Measurements from ENCODE around the gene DDIAS.
"Not testable (repeated sequence)": the region's sequence is repeated elsewhere in the genome, so short reads cannot be mapped to it uniquely, and the experiment has no call there.

The DDIAS gene

GRCh38 chr11:82922396-82923173, 21.0 kb downstream of the DDIAS start:
- not testable (repeated sequence) for DNase-seq (ENCODE audit: extremely low read depth in 1 of 2, low read depth in 1 of 2)

- DNase-seq (ENCODE audit: extremely low read depth in 1 of 2, low read depth in 1 of 2): no peak
Observed at GRCh38 chr11:82924522-82925224, 23.1 kb downstream of the DDIAS start.

GRCh38 chr11:82927264-82927880, 25.8 kb downstream of the DDIAS start:
- no peak for DNase-seq (ENCODE audit: extremely low read depth in 1 of 2, low read depth in 1 of 2)

DNA sequence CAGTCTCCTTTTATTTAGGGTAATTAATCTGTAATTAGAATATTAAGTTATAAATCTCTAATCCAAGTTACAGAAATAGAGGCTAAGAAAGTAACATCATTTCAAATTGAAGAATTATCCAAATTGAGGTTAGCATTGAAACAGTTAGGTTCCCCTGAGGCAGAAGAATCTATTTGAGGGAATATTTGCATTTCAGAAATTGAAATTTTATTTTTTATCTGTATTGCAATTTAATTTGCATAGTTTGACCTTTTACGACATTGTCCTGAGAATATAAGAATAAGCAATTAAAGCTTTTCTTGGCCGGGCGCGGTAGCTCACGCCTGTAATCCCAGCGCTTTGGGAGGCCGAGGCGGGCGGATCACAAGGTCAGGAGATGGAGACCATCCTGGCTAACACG, 27.6 kb downstream of the DDIAS start:
- DNase-seq (ENCODE audit: extremely low read depth in 1 of 2, low read depth in 1 of 2): no peak

DNA sequence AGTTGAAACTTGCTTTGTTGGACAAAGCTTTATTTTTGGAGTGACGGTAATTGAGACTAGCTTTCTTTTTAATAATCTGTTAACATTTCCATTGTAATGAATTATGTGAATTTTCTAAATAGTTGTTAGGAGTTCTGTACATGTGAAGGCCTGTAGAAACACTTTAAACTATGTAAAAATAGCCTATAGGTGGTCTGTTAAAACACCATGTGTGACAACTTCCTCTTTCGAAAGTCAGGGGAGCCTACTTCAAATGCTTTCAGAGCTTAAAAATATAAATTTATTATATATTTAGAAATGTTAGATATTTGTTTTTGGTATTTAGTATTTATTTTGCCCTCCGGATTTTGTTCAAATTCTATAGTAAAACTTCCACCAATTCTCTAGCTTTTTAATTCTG, 28.7 kb downstream of the DDIAS start:
- DNase-seq (ENCODE audit: extremely low read depth in 1 of 2, low read depth in 1 of 2): no peak

DNA sequence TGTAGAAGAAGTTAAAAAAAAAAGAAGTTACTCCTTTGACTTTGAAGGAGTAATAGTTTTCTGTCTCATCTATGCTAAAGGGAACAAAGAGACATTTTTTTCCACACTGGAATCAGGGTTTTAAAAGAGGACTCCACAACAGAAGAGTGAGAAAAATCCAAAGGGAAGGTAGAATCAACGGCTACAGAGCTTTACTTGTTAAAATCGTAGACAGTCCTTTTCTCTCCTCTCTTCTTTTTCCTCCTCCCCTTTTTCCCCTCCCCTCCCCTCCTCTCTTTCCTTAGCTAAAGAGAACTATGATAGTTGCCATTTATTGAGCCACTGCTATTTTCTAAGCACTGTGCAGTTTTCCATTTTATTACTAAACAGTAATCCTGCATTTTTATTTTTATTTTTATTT, 29.2 kb downstream of the DDIAS start:
- DNase-seq (ENCODE audit: extremely low read depth in 1 of 2, low read depth in 1 of 2): no peak

DNA sequence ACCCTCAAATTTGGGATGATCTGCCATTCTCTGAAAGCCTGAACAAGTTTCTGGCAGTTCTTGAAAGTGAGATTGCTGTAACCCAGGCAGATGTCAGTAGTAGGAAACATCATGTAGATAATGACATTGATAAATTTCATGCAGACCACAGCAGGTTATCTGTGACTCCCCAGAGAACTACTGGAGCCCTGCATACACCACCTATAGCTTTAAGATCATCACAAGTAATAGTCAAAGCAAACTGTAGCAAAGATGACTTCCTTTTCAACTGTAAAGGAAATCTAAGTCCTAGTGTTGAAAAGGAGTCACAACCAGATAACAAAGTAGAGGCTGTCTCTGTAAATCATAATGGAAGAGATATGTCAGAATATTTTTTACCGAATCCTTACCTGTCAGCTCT, 31.0 kb downstream of the DDIAS start:
- no peak for DNase-seq (ENCODE audit: extremely low read depth in 1 of 2, low read depth in 1 of 2)

DNA sequence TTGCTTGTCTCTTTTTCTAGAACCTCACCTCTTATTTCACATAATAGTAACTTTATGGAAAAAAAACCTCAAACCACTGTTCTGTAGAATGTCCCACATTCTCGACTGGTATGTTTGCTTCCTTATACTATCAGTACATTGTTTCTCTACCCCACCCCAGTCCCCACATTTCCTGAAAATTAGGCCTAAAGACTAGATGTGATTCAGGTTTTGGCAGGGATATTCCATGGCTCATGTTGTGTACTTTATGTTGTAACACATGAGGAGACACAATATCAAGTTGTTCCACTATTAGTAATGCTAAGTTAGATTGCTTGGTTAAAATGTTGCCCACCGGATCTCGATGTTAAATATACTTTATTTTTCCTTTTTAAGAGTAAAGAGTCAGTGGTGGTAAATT, 34.7 kb downstream of the DDIAS start:
- no peak for DNase-seq (ENCODE audit: extremely low read depth in 1 of 2, low read depth in 1 of 2)

DNA sequence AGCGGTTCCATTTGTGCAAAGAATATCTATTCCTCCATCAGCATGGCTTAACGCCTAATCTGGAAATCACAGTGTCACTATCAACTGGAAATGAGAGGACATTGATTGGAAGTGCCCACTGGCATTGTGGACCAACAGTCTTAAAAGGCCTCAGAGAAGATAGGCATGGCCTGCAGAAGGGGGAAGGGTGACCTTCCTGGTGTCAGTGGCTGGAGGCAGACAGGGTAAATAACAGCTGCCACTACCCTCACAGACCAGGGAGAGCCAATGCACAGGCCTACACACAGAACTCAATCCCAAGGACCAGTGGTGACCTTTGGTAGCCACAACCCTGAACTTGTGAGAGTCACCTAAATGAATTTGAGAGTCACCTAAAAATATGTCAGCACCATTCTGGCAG, 36.0 kb downstream of the DDIAS start:
- DNase-seq (ENCODE audit: extremely low read depth in 1 of 2, low read depth in 1 of 2): no peak

- DNase-seq (ENCODE audit: extremely low read depth in 1 of 2, low read depth in 1 of 2): no peak
Observed at GRCh38 chr11:82939456-82939855, 37.9 kb downstream of the DDIAS start.

- DNase-seq (ENCODE audit: extremely low read depth in 1 of 2, low read depth in 1 of 2): no peak
Observed at GRCh38 chr11:82942376-82942775, 40.8 kb downstream of the DDIAS start.

GRCh38 chr11:82943430-82943829, 41.9 kb downstream of the DDIAS start:
- DNase-seq (ENCODE audit: extremely low read depth in 1 of 2, low read depth in 1 of 2): not testable (repeated sequence)

GRCh38 chr11:82944198-82944597, 42.7 kb downstream of the DDIAS start:
- DNase-seq (ENCODE audit: extremely low read depth in 1 of 2, low read depth in 1 of 2): no peak

DNA sequence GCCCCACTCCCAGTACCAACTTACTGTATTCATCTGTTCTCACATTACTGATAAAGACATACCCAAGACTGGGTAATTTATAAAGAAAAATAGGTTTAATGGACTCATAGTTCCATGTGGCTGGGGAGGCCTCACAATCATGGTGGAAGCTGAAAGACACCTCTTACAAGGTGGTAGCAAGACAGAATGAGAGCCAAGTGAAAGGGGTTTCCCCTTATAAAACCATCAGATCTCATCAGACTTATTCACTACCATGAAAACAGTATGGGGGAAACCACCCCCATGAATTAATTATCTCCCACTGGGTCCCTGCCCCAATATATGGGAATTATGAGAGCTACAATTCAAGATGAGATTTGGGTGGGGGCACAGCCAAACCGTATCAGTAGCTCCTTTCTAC, 43.5 kb downstream of the DDIAS start:
- not testable (repeated sequence) for DNase-seq (ENCODE audit: extremely low read depth in 1 of 2, low read depth in 1 of 2)

GRCh38 chr11:82945682-82946081, 44.1 kb downstream of the DDIAS start:
- no peak for DNase-seq (ENCODE audit: extremely low read depth in 1 of 2, low read depth in 1 of 2)

GRCh38 chr11:82949352-82949751, 47.8 kb downstream of the DDIAS start:
- DNase-seq (ENCODE audit: extremely low read depth in 1 of 2, low read depth in 1 of 2): no peak

GRCh38 chr11:82950502-82950901, 49.0 kb downstream of the DDIAS start:
- not testable (repeated sequence) for DNase-seq (ENCODE audit: extremely low read depth in 1 of 2, low read depth in 1 of 2)

DNA sequence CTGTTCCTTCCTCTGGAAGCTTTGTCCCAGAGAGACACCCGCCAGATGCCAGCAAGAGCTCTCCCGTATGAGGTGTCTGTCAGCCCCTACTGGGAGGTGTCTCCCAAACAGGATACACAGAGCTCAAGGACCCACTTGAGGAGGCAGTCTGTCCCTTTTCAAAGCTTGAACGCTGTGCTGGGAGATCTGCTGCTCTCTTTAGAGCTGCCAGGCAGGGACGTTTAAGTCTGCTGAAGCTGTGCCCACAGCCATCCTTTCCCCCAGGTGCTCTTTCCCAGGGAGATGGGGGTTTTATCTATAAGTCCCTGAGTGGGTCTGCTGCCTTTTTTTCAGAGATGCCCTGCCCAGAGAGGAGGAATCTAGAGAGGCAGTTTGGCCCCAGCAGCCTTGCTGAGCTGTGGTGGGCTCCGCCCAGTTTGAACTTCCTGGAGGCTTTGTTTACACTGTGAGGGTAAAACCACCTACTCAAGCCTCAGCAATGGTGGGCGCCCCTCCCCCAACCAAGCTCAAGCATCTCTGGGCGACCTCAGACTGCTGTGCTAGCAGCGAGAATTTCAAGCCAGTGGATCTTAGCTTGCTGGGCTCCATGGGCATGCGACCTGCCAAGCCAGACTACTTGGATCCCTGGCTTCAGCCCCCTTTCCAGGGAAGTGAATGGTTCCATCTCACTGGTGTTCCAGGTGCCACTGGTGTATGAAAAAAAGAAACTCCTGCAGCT, 54.4 kb downstream of the DDIAS start:
- DNase-seq (ENCODE audit: extremely low read depth in 1 of 2, low read depth in 1 of 2): peak; percentile 16 to 46

DNA sequence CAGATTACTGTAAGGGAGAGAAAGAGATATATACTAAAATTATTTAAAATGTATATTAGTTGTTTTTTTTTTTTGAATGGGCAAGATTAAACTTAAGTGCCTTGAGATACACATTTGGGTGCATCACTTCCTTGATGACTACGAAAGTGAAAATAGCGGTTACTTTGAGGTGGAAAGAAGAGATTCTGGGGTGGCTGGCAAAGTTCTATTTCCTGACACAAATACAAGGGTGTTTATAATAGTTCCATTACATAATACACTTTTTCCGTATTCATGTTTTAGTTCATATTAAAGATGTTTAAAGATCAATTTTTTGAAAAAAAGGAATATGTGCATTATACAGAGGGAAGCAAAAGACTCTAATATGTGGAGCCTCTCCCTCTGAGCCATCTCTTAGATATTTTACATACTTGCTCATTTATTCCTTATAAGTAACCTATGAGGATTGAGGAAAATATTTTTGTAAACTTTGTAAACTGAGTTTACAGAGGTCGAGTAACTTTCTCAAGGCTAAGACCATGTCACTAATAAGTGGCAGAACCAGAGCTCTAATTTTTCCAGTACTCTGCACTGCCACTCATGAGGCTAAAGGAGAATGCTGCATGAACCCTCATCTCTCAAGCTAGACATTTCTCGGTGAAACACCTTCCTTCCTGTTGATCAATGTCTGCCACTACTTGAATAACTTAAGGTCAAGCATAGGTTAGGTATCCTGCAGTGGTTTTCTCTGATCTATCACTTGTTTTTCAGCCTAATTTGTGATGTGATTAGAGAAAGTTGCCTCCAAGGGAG, 58.6 kb downstream of the DDIAS start:
- no peak for DNase-seq (ENCODE audit: extremely low read depth in 1 of 2, low read depth in 1 of 2)

DNA sequence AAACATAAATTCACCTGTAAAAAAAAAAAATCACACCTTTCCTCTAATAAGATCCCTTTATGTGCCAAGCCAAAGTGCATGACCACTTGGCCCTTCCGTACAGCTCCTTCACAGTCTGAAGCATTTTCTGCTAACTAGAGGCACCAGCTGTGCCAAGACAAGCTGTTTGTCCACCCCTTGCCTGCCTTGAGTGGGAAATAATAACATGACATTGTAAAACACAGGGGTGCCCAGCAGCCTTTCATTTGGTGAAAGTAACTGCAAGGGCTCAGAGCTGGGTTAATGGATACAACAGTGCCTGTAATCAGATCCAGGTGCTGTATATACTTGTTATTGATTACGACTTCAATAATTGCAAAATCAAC, 59.2 kb downstream of the DDIAS start:
- DNase-seq (ENCODE audit: extremely low read depth in 1 of 2, low read depth in 1 of 2): no peak

GRCh38 chr11:82962021-82962420, 60.5 kb downstream of the DDIAS start:
- DNase-seq (ENCODE audit: extremely low read depth in 1 of 2, low read depth in 1 of 2): not testable (repeated sequence)
